8988T (cell line): ENCODE measurements around the gene TMC7.

Source experiments
- DNase-seq: peaks from one replicate; pipeline ENCODE4 v3.0.0; 2011

TMC7 gene

GRCh38 chr16:19092653-19093410, 109.1 kb downstream of the TMC7 start:
- DNase-seq = no peak

DNA sequence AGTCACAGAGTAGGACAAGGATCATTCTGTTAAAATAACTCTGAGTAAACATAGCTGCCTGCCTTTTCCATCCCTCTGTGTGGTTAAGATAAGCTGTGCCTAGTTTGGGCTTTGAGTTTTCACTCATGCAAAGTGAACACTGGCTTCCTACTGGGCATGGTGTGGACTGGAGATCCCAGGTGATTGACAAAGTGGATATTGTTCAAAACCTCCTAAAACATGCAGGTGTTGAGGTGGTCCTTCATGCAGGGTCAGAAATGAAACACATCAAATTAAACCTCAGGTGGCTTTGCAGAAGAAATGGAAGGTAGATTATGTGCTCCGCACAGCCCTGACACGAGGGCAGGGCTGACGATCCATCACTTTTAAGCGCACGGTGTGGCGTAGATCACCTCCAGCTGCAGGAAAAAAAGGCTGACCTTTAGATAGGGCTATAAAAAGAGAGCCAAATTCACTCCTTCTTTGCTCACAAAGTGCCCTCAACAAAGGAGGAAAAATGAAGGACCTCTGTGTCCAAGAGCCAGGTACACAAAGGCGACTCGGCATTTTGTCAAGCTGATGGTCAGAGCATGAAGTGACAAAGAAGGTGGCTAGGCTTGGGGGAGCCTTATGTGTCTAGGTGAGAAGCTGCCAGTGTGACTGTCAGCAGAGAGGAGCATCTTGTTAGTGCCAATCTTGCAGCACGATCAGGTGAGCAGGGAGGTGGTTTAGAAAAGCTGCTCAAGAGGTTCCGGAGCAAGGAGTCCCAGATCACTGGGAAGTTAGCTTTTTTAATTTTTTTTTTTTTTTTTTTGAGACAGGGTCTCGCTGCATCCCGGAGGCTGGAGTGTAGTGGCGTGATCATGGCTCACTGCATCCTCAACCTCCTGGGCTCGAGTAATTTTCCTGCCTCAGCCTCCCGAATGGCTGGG, 110.2 kb downstream of the TMC7 start:
- DNase-seq = no peak

- no peak for DNase-seq
Observed at GRCh38 chr16:19094542-19095365, 111.0 kb downstream of the TMC7 start.

DNA sequence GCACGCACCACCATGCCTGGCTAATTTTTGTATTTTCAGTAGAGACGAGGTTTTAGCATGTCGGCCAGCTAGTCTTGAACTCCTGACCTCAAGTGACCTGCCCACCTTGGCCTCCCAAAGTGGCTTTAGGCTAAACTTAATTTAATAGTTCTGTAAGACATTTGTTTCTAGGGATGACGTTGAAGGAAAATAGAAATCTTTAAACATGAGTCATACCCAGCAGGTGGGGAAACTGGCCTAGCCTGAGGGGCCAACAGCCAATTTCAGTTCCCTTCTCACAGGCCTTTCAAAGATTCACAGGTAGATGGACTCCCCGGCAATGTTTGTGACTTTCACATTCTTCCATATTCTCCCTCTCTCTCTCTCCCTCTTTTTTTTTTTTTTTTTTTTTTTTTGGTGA, 111.9 kb downstream of the TMC7 start:
- no peak for DNase-seq

GRCh38 chr16:19098173-19098572, 114.4 kb downstream of the TMC7 start:
- no peak for DNase-seq

GRCh38 chr16:19102187-19102872, 118.6 kb downstream of the TMC7 start:
- DNase-seq = no peak

- DNase-seq = no peak
Observed at GRCh38 chr16:19104607-19105006, 120.9 kb downstream of the TMC7 start.

DNA sequence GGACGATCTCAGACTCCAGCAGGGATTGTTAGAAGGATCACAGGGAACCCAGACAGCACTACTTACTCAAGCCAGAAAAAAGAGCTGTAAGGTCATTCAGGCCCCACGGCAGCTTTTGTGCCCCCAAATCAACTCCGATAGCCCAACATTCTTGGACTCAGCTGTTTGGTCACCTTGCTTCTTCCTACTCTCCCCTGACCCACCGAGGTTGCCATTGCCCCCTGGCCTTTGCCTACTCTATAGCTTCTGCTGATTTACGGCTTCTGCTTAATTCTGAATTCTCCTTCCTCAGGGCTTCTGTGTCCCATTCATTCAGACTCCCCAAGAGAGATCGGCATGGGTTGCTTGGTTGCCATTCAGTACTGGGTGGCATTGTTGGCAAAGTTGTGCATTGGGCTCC, 121.4 kb downstream of the TMC7 start:
- DNase-seq = no peak

GRCh38 chr16:19105891-19106624, 122.3 kb downstream of the TMC7 start:
- DNase-seq = no peak

- no peak for DNase-seq
Observed at GRCh38 chr16:19106625-19107020, 122.9 kb downstream of the TMC7 start.

- DNase-seq = no peak
Observed at GRCh38 chr16:19108409-19109287, 124.9 kb downstream of the TMC7 start.

DNA sequence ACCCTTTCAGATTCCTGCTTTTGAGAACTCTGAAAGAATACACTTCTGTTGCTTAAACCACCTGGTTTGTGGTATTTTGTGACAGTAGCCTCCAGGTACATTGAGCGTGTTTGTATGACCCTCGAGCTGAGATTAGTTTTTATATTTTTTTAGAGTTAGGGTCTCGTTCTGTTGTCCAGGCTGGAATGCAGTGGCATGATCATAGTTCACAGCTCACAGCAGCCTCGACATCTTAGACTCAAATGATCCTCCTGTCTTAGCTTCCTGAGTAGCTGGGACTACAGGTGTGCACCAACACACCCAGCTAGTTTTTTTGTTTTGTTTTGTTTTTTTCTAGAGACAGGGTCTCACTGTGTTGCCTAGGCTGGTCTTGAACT, 125.5 kb downstream of the TMC7 start:
- DNase-seq = no peak

DNA sequence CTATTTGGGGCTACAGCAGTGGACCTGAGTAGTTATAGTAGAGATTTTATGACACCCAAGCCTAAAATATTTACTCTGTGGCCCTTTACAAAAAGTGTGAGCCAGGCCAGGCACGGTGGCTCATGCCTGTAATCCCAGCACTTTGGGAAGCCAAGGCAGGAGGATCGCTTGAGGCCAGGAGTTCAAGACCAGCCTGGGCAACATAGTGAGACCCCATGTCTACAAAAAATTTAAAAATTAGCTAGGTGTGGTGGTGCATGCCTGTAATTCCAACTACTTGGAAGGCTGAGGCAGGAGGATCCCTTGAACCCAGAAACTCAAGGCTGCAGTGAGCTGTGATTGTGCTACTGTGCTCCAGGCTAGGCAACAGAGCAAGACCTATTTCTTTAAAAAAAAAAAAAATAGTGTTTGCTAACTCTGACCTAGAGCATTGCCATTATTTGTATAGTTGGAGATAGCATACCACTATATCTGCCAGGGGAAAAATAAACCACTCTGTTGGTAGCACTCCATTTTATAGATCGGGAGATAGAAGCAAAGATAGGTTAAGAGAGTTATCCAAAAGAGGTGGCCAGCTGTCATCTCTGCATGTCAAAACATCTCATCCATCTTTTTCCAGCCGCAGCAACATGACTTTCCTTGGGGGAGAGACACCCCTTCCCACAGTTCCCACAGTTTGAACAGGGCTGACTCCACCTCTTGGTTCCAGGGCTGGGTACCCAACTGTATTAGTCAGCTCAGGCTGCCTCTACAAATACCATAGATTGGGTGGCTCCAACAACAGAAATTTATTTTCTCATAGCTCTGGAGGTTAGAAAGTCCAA, 127.0 kb downstream of the TMC7 start:
- no peak for DNase-seq

DNA sequence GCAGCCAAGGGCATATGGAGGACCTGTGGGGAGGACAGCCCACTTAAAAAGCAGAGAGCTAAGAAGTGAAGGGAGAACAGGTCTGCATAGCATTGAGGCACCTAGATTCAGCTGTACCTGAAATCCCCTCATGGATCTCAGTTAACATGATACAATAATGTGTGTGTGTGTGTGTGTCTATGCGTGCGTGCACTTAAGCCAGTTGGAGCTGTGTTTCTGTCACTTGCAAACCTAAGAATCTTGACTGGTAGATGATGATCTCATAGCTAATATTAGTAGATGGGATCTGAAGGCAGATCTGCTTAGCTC, 128.3 kb downstream of the TMC7 start:
- DNase-seq = no peak
